Osteoblast (primary cell): Measurements from ENCODE around the gene ZNF138. TPM values are rescaled to one million over a fixed set of nuclear protein-coding genes. Genes with fewer than 3 reads are reported as not detected.
"Not testable (repeated sequence)": the region's sequence is repeated elsewhere in the genome, so short reads cannot be mapped to it uniquely, and the experiment has no call there.

ENCODE experiments used
- DNase-seq: peaks from one replicate; pipeline ENCODE4 v3.0.0; 2011; ENCODE audit warnings: low spot score, mixed read lengths; ENCODE audit not compliant: insufficient read length; ENCODE audit errors: missing footprints
- H2AFZ ChIP-seq: 2 replicates; pipeline ENCODE4 v1.6.0; 2011; ENCODE audit warnings: mild to moderate bottlenecking, low read length
- H3K27ac ChIP-seq: 2 replicates; pipeline ENCODE4 v1.5.1; 2011; ENCODE audit warnings: mild to moderate bottlenecking, low read depth, low read length, moderate library complexity
- H3K27me3 ChIP-seq: 2 replicates; pipeline ENCODE4 v1.6.0; 2012; ENCODE audit warnings: mild to moderate bottlenecking, control low read depth, inconsistent platforms, low read length, moderate library complexity; ENCODE audit not compliant: insufficient read depth
- H3K36me3 ChIP-seq: 2 replicates; pipeline ENCODE4 v1.5.1; 2011; ENCODE audit warnings: mild to moderate bottlenecking, low read length, control low read depth, moderate library complexity; ENCODE audit not compliant: insufficient read depth
- H3K4me1 ChIP-seq: 2 replicates; pipeline ENCODE4 v1.5.1; 2011; ENCODE audit warnings: mild to moderate bottlenecking, low read length, control low read depth, moderate library complexity; ENCODE audit not compliant: insufficient read depth
- H3K4me2 ChIP-seq: 2 replicates; pipeline ENCODE4 v1.6.0; 2011; ENCODE audit warnings: mild to moderate bottlenecking, low read length; ENCODE audit not compliant: insufficient read depth
- H3K4me3 ChIP-seq: fragments of 200-600 bp; sonication (generic); 3 replicates; pipeline ENCODE4 v1.5.1; 2012; ENCODE audit warnings: mild to moderate bottlenecking, low read length, inconsistent platforms; ENCODE audit not compliant: insufficient read depth
- H3K79me2 ChIP-seq: 2 replicates; pipeline ENCODE4 v1.6.0; 2012; ENCODE audit warnings: mild to moderate bottlenecking, low read length, control low read depth, inconsistent platforms; ENCODE audit not compliant: insufficient read depth
- H3K9me3 ChIP-seq: 2 replicates; pipeline ENCODE4 v1.5.1; 2011; ENCODE audit warnings: low read depth, low read length, control low read depth
- H4K20me1 ChIP-seq: 2 replicates; pipeline ENCODE4 v1.6.0; 2012; ENCODE audit warnings: mild to moderate bottlenecking, low read length, control low read depth; ENCODE audit not compliant: insufficient read depth
- CTCF ChIP-seq: IDR thresholded peaks from 2 replicates; pipeline ENCODE4 v1.5.1; 2011; ENCODE audit warnings: mild to moderate bottlenecking, low read depth, low read length, moderate library complexity; ENCODE audit errors: extremely low read depth
- total RNA-seq: library from RNA; depleted of rRNA; stranded (reverse); fragments of >200 nt; gene quantifications from 2 replicates; pipeline ENCODE4 v1.2.3, GENCODE V29; 2012

The ZNF138 gene
- total RNA-seq, 1 donor, result 4.7 TPM

GRCh38 chr7:64795176-64795575 lies 948 bp downstream of the ZNF138 start:
- no peaks in the 10 kb centered on the region for H3K9me3 ChIP-seq
- H3K36me3 ChIP-seq, result peaks cover 10% of the 10 kb centered on the region
- H3K27me3 ChIP-seq, result no peaks in the 10 kb centered on the region
- H3K4me2 ChIP-seq, result peak overlapping the region; percentile 96
- H3K4me1 ChIP-seq, result peaks cover 8% of the 10 kb centered on the region
- no peaks in the 10 kb centered on the region for H4K20me1 ChIP-seq
- H2AFZ ChIP-seq, result no peak overlapping the region
- no peak for DNase-seq
- peaks cover 39% of the 10 kb centered on the region for H3K79me2 ChIP-seq
- H3K4me3 ChIP-seq, result peak overlapping the region; percentile 98
- peak overlapping the region; percentile 95 for H3K27ac ChIP-seq
- no peak for TF ChIP-seq CTCF

GRCh38 chr7:64799169-64799568 lies 4.9 kb downstream of the ZNF138 start:
- H3K27me3 ChIP-seq, H3K9me3 ChIP-seq, H3K27ac ChIP-seq, H4K20me1 ChIP-seq, H2AFZ ChIP-seq, H3K4me2 ChIP-seq, H3K4me1 ChIP-seq, DNase-seq, H3K4me3 ChIP-seq: not testable (repeated sequence)
- peaks cover 52% of the 10 kb centered on the region for H3K79me2 ChIP-seq
- peaks cover 13% of the 10 kb centered on the region for H3K36me3 ChIP-seq

GRCh38 chr7:64802699-64803098 lies 8.5 kb downstream of the ZNF138 start:
- Histone ChIP-seq H3K9me3 (no peaks in the 10 kb centered on the region), H3K27me3 (no peaks in the 10 kb centered on the region), H3K4me3 (no peak overlapping the region), H3K4me2 (no peak overlapping the region), H3K4me1 (no peaks in the 10 kb centered on the region), H3K79me2 (peaks cover 22% of the 10 kb centered on the region), H3K27ac (no peak overlapping the region), H2AFZ (no peak overlapping the region), H4K20me1 (no peaks in the 10 kb centered on the region), H3K36me3 (peaks cover 15% of the 10 kb centered on the region)
- TF ChIP-seq CTCF, result no peak
- no peak for DNase-seq

- Histone ChIP-seq H3K4me3 (no peak overlapping the region), H3K4me2 (no peak overlapping the region), H3K36me3 (peaks cover 6% of the 10 kb centered on the region), H3K27me3 (no peaks in the 10 kb centered on the region), H3K4me1 (no peaks in the 10 kb centered on the region), H3K79me2 (no peaks in the 10 kb centered on the region), H3K27ac (no peak overlapping the region), H3K9me3 (no peaks in the 10 kb centered on the region), H2AFZ (no peak overlapping the region), H4K20me1 (no peaks in the 10 kb centered on the region)
- no peak for DNase-seq
- TF ChIP-seq CTCF, result no peak
These were observed 13.6 kb downstream of the ZNF138 start for GRCh38 chr7:64807731-64808365.
